ENCODE measurements around the gene ATP10A.

Gene ATP10A

DNA sequence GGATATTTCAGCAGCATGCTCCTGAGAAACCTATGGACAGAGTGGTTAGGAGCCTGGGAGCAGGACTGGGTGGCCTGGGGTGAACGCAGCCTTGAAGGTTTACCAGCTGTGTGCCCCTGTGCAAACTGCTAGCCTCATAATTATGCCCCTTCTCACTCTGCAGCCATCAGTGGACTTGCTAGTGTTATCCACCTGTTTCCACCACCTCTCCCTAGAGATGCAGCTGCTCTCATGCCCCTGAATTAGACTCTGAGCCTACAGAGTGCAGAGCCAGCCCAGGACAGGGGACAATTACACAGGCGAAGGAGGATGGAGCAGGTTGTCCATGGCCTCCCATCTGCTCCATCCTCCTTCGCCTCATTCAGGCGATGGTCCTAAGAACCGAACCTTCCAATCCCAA is 175.9 kb downstream of the ATP10A start:
- no peaks in the 10 kb centered on the region for H3K4me1 ChIP-seq (ENCODE audit: control insufficient read depth in 1 of 2, insufficient read depth in 1 of 2, low read depth in 1 of 2, low read length in 1 of 2)
- no peak overlapping the region for H3K27ac ChIP-seq
- no peaks in the 10 kb centered on the region for H3K27me3 ChIP-seq
- no peaks in the 10 kb centered on the region for H3K36me3 ChIP-seq
- TF ChIP-seq, protein P1, sequence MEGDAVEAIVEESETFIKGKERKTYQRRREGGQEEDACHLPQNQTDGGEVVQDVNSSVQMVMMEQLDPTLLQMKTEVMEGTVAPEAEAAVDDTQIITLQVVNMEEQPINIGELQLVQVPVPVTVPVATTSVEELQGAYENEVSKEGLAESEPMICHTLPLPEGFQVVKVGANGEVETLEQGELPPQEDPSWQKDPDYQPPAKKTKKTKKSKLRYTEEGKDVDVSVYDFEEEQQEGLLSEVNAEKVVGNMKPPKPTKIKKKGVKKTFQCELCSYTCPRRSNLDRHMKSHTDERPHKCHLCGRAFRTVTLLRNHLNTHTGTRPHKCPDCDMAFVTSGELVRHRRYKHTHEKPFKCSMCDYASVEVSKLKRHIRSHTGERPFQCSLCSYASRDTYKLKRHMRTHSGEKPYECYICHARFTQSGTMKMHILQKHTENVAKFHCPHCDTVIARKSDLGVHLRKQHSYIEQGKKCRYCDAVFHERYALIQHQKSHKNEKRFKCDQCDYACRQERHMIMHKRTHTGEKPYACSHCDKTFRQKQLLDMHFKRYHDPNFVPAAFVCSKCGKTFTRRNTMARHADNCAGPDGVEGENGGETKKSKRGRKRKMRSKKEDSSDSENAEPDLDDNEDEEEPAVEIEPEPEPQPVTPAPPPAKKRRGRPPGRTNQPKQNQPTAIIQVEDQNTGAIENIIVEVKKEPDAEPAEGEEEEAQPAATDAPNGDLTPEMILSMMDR (IDR thresholded peaks at IDR 0.05), result no peak
- no peaks in the 10 kb centered on the region for H3K9me3 ChIP-seq
- H3K4me3 ChIP-seq (ENCODE audit: low read depth in 1 of 2, low read length in 1 of 2), result no peak overlapping the region

DNA sequence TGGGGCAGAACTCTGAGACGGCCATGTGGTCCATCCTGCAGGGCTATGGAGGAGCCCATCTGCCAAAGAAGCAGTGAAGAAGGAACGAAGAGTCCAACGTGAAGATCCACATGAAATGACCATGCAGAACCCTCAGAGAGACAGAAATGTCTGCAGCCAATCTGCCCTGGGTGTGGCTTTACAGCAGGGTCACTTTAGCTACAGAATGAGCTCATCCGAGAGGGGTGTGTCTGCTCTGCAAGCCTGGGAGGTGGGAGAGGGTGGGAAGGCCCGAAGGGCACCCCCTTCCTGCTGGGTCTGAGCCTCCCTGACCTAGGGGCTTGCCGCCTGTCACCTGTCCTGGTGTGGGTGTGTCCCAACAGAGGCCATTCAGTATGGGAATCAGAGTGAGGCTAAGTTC is 176.3 kb downstream of the ATP10A start:
- Histone ChIP-seq H3K4me3 (ENCODE audit: low read depth in 1 of 2, low read length in 1 of 2) (no peak overlapping the region), H3K4me1 (ENCODE audit: control insufficient read depth in 1 of 2, insufficient read depth in 1 of 2, low read depth in 1 of 2, low read length in 1 of 2) (no peaks in the 10 kb centered on the region), H3K27ac (no peak overlapping the region), H3K36me3 (no peaks in the 10 kb centered on the region), H3K27me3 (no peaks in the 10 kb centered on the region), H3K9me3 (no peaks in the 10 kb centered on the region)
- TF ChIP-seq, protein P1 (IDR thresholded peaks at IDR 0.05), result no peak

DNA sequence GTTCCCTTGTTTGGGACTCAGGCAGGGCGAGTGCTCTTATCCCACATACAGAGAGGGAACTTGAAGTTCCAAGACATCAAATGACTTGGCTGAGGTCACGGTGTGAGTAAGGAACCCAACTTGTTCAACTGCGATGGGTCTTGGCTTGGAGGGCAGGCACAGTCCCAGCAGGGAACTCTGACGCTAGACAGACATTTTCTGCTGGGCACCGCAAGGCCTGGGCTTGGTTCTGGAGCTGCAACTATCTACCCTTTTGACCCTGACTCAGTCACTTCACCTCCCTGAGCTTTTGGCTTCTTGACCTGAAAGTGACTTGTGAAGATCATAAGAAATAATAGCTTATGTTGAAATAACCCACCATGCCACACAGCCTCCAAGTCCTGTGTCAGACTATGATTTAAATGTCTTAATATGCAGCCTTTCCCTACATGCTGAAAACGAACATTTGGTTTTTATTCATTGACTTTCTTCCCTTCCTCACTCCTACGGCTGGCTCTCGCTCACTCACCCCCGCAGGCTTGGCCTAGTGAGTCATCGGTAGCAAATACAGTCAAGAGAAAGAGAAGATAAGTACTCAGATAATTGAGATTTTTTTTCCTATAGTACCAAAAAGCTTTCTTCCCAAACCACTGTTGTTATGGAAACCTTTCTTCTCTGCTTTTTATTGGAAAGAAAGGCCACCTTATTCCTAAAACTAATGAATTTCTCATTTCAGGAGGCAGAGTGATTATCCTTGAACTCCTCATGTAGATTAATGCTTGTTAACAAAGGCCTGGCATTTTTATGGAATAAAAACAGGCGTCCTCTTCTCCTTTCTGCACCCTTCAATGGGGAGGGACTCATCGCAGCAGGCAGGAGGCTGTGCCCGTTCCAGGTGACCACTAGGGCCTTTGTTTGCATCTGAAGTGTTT is 178.4 kb downstream of the ATP10A start:
- Histone ChIP-seq H3K27me3 (no peaks in the 10 kb centered on the region), H3K27ac (no peak overlapping the region), H3K4me3 (ENCODE audit: low read depth in 1 of 2, low read length in 1 of 2) (no peak overlapping the region), H3K9me3 (no peaks in the 10 kb centered on the region), H3K4me1 (ENCODE audit: control insufficient read depth in 1 of 2, insufficient read depth in 1 of 2, low read depth in 1 of 2, low read length in 1 of 2) (no peaks in the 10 kb centered on the region), H3K36me3 (no peaks in the 10 kb centered on the region)
- TF ChIP-seq, protein P1 (IDR thresholded peaks at IDR 0.05), result no peak

DNA sequence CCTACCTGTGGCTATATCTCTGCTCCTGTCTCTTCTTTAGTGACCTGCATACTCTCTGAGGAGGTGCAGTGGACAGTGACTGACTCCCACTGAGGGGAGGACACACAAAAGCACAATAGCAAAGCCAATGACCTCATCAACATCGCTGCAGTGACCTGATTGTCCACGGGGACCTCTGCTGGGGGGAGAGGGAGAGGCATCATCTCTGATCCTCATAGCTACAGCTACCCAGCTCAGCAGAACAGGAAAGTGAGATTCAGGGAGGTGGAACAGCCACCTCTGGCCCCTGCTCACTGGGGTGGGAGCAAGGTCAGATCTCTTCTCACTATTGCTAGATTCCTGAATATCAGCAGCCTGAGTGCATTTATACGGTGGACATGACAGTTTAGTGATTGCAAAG is 179.2 kb downstream of the ATP10A start:
- no peaks in the 10 kb centered on the region for H3K9me3 ChIP-seq
- no peak overlapping the region for H3K27ac ChIP-seq
- H3K36me3 ChIP-seq, result no peaks in the 10 kb centered on the region
- no peaks in the 10 kb centered on the region for H3K27me3 ChIP-seq
- no peaks in the 10 kb centered on the region for H3K4me1 ChIP-seq (ENCODE audit: control insufficient read depth in 1 of 2, insufficient read depth in 1 of 2, low read depth in 1 of 2, low read length in 1 of 2)
- no peak overlapping the region for H3K4me3 ChIP-seq (ENCODE audit: low read depth in 1 of 2, low read length in 1 of 2)
- TF ChIP-seq, protein P1 (IDR thresholded peaks at IDR 0.05), result no peak

DNA sequence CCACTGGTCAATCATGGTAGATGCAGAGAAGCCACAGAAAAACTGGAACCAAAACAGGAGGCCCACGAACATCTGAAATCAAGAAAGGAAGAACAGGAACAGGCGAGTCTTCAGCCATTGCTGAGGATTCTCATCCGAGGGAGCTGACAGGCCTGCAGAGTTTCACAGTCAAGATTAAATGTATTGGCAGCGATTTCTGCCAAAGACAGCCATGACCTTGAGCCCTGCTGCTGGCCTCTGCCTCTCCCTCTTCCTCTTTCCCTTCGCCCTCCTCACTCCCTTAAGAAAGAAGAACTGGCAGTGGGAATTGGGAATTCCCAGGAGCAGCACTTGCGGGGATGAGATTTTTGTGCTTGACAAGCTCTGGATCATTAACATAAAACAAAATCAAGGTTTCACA is 179.7 kb downstream of the ATP10A start:
- no peak overlapping the region for H3K4me3 ChIP-seq (ENCODE audit: low read depth in 1 of 2, low read length in 1 of 2)
- H3K36me3 ChIP-seq, result no peaks in the 10 kb centered on the region
- TF ChIP-seq, protein P1 (IDR thresholded peaks at IDR 0.05), result no peak
- H3K4me1 ChIP-seq (ENCODE audit: control insufficient read depth in 1 of 2, insufficient read depth in 1 of 2, low read depth in 1 of 2, low read length in 1 of 2), result no peaks in the 10 kb centered on the region
- H3K27me3 ChIP-seq, result no peaks in the 10 kb centered on the region
- no peaks in the 10 kb centered on the region for H3K9me3 ChIP-seq
- H3K27ac ChIP-seq, result no peak overlapping the region
